Neural cell (in vitro differentiated cells): ENCODE measurements around the gene KISS1R. TPM values are rescaled to one million over a fixed set of nuclear protein-coding genes. Genes with fewer than 3 reads are reported as not detected.

Source experiments
- H2AFZ ChIP-seq: fragments of 200-600, 300-800 bp; sonication (generic), shearing (Covaris generic); 2 replicates; pipeline ENCODE4 v1.6.0; 2014; ENCODE audit warnings: low read depth, mild to moderate bottlenecking, antibody characterized with exemption, low read length, moderate library complexity
- H3F3A ChIP-seq: fragments of 200-600 bp; shearing (Covaris generic); 2 replicates; pipeline ENCODE4 v1.6.1; 2016; ENCODE audit warnings: mild to moderate bottlenecking, moderate library complexity, mixed read lengths, antibody characterized with exemption, low read length; ENCODE audit not compliant: insufficient read depth, poor library complexity, severe bottlenecking
- H3K27ac ChIP-seq: fragments of 200-600, 300-800 bp; sonication (generic), shearing (Covaris generic); 2 replicates; pipeline ENCODE4 v1.5.1; 2014; ENCODE audit warnings: mild to moderate bottlenecking, low read length, moderate library complexity
- H3K27me3 ChIP-seq: fragments of 300-800, 200-600 bp; sonication (generic), shearing (Covaris generic); 2 replicates; pipeline ENCODE4 v1.6.0; 2014; ENCODE audit warnings: mild to moderate bottlenecking, low read depth, low read length, moderate library complexity; ENCODE audit not compliant: insufficient read depth
- H3K36me3 ChIP-seq: fragments of 300-800, 200-600 bp; sonication (generic), shearing (Covaris generic); 2 replicates; pipeline ENCODE4 v1.5.1; 2014; ENCODE audit warnings: mild to moderate bottlenecking, antibody characterized with exemption, low read length, moderate library complexity; ENCODE audit not compliant: insufficient read depth
- H3K4me2 ChIP-seq: fragments of 300-800, 200-600 bp; sonication (generic), shearing (Covaris generic); 2 replicates; pipeline ENCODE4 v1.6.0; 2014; ENCODE audit warnings: mild to moderate bottlenecking, low read length
- H3K4me3 ChIP-seq: fragments of 300-800, 200-600 bp; sonication (generic), shearing (Covaris generic); 2 replicates; pipeline ENCODE4 v1.5.1; 2014; ENCODE audit warnings: mild to moderate bottlenecking, low read length, moderate library complexity
- H3K79me2 ChIP-seq: fragments of 200-600 bp; shearing (Covaris generic); replicated peaks from 2 replicates; pipeline ENCODE4 v1.6.0; 2014; ENCODE audit warnings: mild to moderate bottlenecking, low read length, moderate library complexity; ENCODE audit not compliant: insufficient read depth
- H3K9ac ChIP-seq: fragments of 300-800, 200-600 bp; sonication (generic), shearing (Covaris generic); 2 replicates; pipeline ENCODE4 v1.6.1; 2016; ENCODE audit warnings: mild to moderate bottlenecking, low read length, mixed read lengths
- H3K9me2 ChIP-seq: fragments of 200-600 bp; shearing (Covaris generic); 2 replicates; pipeline ENCODE4 v1.6.1; 2016; ENCODE audit warnings: mild to moderate bottlenecking, low read length, mixed read lengths; ENCODE audit not compliant: insufficient read depth
- H3K9me3 ChIP-seq: fragments of 200-600, 300-800 bp; sonication (generic), shearing (Covaris generic); 2 replicates; pipeline ENCODE4 v1.6.1; 2016; ENCODE audit warnings: mild to moderate bottlenecking, mixed run types, low read length, moderate library complexity, mixed read lengths
- H4K20me1 ChIP-seq: fragments of 200-600 bp; shearing (Covaris generic); 2 replicates; pipeline ENCODE4 v1.6.1; 2016; ENCODE audit warnings: mild to moderate bottlenecking, mixed run types; ENCODE audit not compliant: insufficient read depth
- CTCF ChIP-seq: fragments of 450-650 bp; IDR thresholded peaks from 2 replicates; pipeline ENCODE4 v1.5.1; 2014; ENCODE audit warnings: antibody characterized with exemption, mild to moderate bottlenecking, moderate library complexity; ENCODE audit not compliant: poor library complexity, severe bottlenecking
- EP300 ChIP-seq: fragments of 450-650 bp; conservative IDR thresholded peaks from 2 replicates; pipeline ENCODE4 v1.6.1; 2014; ENCODE audit warnings: antibody characterized with exemption, mild to moderate bottlenecking, moderate library complexity; ENCODE audit not compliant: poor library complexity, severe bottlenecking
- EZH2 ChIP-seq: fragments of 200-600, 300-800 bp; shearing (Covaris generic), sonication (generic); IDR thresholded peaks from 2 replicates; pipeline ENCODE4 v1.6.1; 2014; ENCODE audit warnings: antibody characterized with exemption, low read length, borderline replicate concordance, mild to moderate bottlenecking; ENCODE audit not compliant: insufficient read depth, poor library complexity, severe bottlenecking
- MXI1 ChIP-seq: fragments of 450-650 bp; conservative IDR thresholded peaks from 2 replicates; pipeline ENCODE4 v1.6.1; 2014; ENCODE audit warnings: antibody characterized with exemption, mild to moderate bottlenecking; ENCODE audit not compliant: poor library complexity, severe bottlenecking
- POLR2AphosphoS5 ChIP-seq: IDR thresholded peaks from 2 replicates; pipeline ENCODE4 v1.6.1; 2012
- RAD21 ChIP-seq: fragments of 450-650 bp; conservative IDR thresholded peaks from 2 replicates; pipeline ENCODE4 v1.6.1; 2014; ENCODE audit warnings: antibody characterized with exemption, mild to moderate bottlenecking, moderate library complexity
- SMC3 ChIP-seq: fragments of 450-650 bp; conservative IDR thresholded peaks from 2 replicates; pipeline ENCODE4 v1.6.1; 2014; ENCODE audit warnings: antibody characterized with exemption, mild to moderate bottlenecking, moderate library complexity; ENCODE audit not compliant: poor library complexity
- TAF1 ChIP-seq: IDR thresholded peaks from 2 replicates; pipeline ENCODE4 v1.6.1; 2012; ENCODE audit warnings: low read depth
- polyA plus RNA-seq: library from polyadenylated mRNA; depleted of rRNA; stranded (reverse); fragments of >200 nt; gene quantifications from 2 replicates; pipeline ENCODE4 v1.2.3, GENCODE V29; 2014
- TF ChIP-seq, protein P1 (sequence below): IDR thresholded peaks from 2 replicates; pipeline ENCODE4 v1.6.1; 2012; ENCODE audit warnings: borderline replicate concordance

KISS1R gene
- polyA plus RNA-seq, 1 donor from 2014 or later, result 5.4 TPM

- Histone ChIP-seq H3K27me3 (no peaks in the 10 kb centered on the region), H4K20me1 (no peaks in the 10 kb centered on the region), H3K4me3 (no peak overlapping the region), H3K9ac (no peak overlapping the region), H2AFZ (no peak overlapping the region), H3F3A (no peaks in the 10 kb centered on the region), H3K36me3 (no peaks in the 10 kb centered on the region), H3K4me2 (no peak overlapping the region), H3K9me2 (no peaks in the 10 kb centered on the region), H3K27ac (no peak overlapping the region), H3K79me2 (no peaks in the 10 kb centered on the region), H3K9me3 (no peaks in the 10 kb centered on the region)
- no peak for TF ChIP-seq SMC3
- TF ChIP-seq, protein P1, sequence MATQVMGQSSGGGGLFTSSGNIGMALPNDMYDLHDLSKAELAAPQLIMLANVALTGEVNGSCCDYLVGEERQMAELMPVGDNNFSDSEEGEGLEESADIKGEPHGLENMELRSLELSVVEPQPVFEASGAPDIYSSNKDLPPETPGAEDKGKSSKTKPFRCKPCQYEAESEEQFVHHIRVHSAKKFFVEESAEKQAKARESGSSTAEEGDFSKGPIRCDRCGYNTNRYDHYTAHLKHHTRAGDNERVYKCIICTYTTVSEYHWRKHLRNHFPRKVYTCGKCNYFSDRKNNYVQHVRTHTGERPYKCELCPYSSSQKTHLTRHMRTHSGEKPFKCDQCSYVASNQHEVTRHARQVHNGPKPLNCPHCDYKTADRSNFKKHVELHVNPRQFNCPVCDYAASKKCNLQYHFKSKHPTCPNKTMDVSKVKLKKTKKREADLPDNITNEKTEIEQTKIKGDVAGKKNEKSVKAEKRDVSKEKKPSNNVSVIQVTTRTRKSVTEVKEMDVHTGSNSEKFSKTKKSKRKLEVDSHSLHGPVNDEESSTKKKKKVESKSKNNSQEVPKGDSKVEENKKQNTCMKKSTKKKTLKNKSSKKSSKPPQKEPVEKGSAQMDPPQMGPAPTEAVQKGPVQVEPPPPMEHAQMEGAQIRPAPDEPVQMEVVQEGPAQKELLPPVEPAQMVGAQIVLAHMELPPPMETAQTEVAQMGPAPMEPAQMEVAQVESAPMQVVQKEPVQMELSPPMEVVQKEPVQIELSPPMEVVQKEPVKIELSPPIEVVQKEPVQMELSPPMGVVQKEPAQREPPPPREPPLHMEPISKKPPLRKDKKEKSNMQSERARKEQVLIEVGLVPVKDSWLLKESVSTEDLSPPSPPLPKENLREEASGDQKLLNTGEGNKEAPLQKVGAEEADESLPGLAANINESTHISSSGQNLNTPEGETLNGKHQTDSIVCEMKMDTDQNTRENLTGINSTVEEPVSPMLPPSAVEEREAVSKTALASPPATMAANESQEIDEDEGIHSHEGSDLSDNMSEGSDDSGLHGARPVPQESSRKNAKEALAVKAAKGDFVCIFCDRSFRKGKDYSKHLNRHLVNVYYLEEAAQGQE, result no peak
- TF ChIP-seq TAF1, result no peak
- no peak for TF ChIP-seq RAD21
- no peak for TF ChIP-seq POLR2AphosphoS5
Observed at GRCh38 chr19:875265-875879, 41.8 kb upstream of the KISS1R start.

GRCh38 chr19:876089-876488 is 41.0 kb upstream of the KISS1R start:
- Histone ChIP-seq H3K4me3 (no peak overlapping the region), H3F3A (no peaks in the 10 kb centered on the region), H3K9me3 (no peaks in the 10 kb centered on the region), H2AFZ (no peak overlapping the region), H3K9ac (no peak overlapping the region), H3K27ac (no peak overlapping the region), H3K27me3 (no peaks in the 10 kb centered on the region), H3K36me3 (peaks cover 2% of the 10 kb centered on the region), H3K79me2 (no peaks in the 10 kb centered on the region), H4K20me1 (no peaks in the 10 kb centered on the region), H3K9me2 (no peaks in the 10 kb centered on the region), H3K4me2 (no peak overlapping the region)
- TF ChIP-seq TAF1 (no peak), RAD21 (no peak), EP300 (no peak), SMC3 (no peak), EZH2 (no peak), MXI1 (no peak), CTCF (no peak)
